ENCODE measurements around the gene ZNF496. TPM values are rescaled to one million over a fixed set of nuclear protein-coding genes. Genes with fewer than 3 reads are reported as not detected.
"Not testable (repeated sequence)": the region's sequence is repeated elsewhere in the genome, so short reads cannot be mapped to it uniquely, and the experiment has no call there.

ZNF496 gene
- total RNA-seq (10 to 100 TPM; 16.9 to 19.5 (median 17.4) TPM), polyA plus RNA-seq (7.9 TPM)
- long read RNA-seq, donor 1, full-length matches to known transcripts, result 1 of 28 reads
- long read RNA-seq, donor 1, partial matches to known transcripts, result 4 of 28 reads
- long read RNA-seq, donor 1, other reads (novel, unspliced or antisense), result 23 of 28 reads
- long read RNA-seq, donor 2, full-length matches to known transcripts, result 1 of 8 reads
- long read RNA-seq, donor 2, partial matches to known transcripts, result 1 of 8 reads
- long read RNA-seq, donor 2, other reads (novel, unspliced or antisense), result 6 of 8 reads
- long read RNA-seq, donor 3, partial matches to known transcripts, result 32 of 57 reads
- long read RNA-seq, donor 3, other reads (novel, unspliced or antisense), result 25 of 57 reads
- long read RNA-seq, donor 4, full-length matches to known transcripts, result 1 of 20 reads
- long read RNA-seq, donor 4, partial matches to known transcripts, result 4 of 20 reads
- long read RNA-seq, donor 4, other reads (novel, unspliced or antisense), result 15 of 20 reads

DNA sequence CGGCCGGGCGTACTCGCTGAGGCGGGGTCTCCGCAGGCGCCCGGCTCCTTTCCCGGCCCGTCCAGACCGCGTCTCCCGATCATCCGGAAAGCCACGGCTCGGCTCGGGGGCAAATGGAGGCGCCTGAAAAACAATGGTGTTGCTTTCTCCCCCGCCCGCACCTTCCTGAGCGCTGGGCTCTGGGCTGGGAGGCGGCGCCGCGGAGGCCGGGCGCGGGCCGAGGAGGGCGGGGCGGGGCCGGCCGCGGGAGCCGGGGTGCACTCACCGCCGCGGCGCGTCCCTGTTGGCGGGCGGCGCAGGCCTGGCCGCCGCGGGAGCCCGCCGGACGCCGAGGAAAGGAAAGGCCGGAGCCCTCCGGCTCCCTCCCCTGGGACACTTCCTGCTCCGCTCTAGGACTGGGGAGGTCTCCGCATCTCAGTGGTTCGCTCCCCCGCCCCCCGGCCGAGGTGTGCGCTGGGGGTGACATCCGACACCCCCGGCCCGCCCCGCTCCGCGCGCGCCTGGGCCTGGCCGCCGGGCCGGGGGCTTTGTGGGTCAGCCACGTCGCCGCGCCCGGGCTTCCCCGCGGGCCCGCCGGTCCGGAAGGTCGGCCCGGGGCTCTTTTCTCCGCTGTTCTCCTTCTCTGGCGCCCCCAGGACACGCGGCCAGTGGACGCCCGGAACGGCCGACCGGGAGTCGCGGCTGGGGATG is at the start of gene ZNF496:
ZNF496 (minus strand) TSS at position 343 of the 690 bp plus-strand sequence. CDS start 2,289 bp downstream, outside the sequence.
- Histone ChIP-seq H3K4me1 (ENCODE audit: control insufficient read depth, insufficient read depth, low read length) (peaks cover 13% of the 10 kb centered on the region), H3K9me3 (ENCODE audit: control insufficient read depth, low read length) (no peaks in the 10 kb centered on the region), H3K4me3 (ENCODE audit: low read length) (peak within 1 kb of the TSS; percentile 94), H3K27ac (ENCODE audit: low read length) (peak within 1 kb of the TSS; percentile 89), H3K27me3 (ENCODE audit: control insufficient read depth, insufficient read depth) (no peaks in the 10 kb centered on the region)
- intact Hi-C loops (cut with DNase I), result loop anchor here in 1 of 4 donors (5.0 kb wide), 1 partner anchor 41 kb away; no protein-coding TSS in a partner anchor
- under 1% methylated on average over 93 of the region's 93 CpGs for WGBS
- DNase-seq (peak; percentile 86 to 94 (median 92)), ATAC-seq (peak; percentile 81 to 82)

DNA sequence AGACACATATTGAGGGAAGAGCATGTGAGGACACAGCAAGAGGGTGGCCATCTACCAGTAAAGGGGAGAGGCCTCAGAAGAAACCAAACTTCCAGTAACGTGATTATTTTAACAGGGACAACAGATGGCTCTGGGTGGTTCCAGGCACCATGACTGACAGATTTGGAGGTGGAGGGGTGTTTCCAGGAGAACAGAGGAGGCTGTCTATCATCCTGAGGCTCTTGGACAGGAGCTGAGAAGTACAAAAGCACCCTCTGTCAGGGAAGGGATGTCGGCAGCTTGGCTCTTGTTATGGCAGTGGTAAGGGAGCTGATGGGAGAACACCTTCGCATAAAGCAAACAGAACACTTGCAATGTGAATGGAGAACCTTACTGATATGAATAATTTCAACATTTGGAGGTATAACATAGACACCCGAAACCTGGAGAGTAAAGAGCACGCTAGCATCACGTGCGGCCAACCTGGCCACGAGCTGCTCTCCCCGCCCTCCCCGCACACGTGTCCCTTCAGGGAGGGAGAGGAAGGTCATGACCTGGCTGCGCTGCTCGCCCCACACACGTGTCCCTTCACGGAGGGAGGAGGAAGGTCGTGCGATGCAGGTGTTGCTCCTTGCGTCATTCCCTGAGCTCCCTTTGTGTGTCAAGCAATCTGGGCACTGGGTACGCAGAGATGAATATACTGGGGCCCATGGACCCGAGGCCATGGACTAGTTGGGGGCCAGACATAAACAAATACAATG is 46.8 kb upstream of the ZNF496 start:
- Histone ChIP-seq H3K27me3 (ENCODE audit: control insufficient read depth, insufficient read depth) (no peaks in the 10 kb centered on the region), H3K4me3 (ENCODE audit: low read length) (no peak overlapping the region), H3K4me1 (ENCODE audit: control insufficient read depth, insufficient read depth, low read length) (no peaks in the 10 kb centered on the region), H3K9me3 (ENCODE audit: control insufficient read depth, low read length) (peaks cover 1% of the 10 kb centered on the region), H3K27ac (ENCODE audit: low read length) (no peak overlapping the region)
- WGBS, result 87% methylated on average over 20 of the region's 20 CpGs
- ATAC-seq (no peak), DNase-seq (no peak)
- intact Hi-C loops (cut with DNase I), result no loop called here

- 63% methylated on average over 7 of the region's 7 CpGs for WGBS
- DNase-seq; H3K4me1 ChIP-seq (ENCODE audit: control insufficient read depth, insufficient read depth, low read length); H3K4me3 ChIP-seq (ENCODE audit: low read length); ATAC-seq; H3K9me3 ChIP-seq (ENCODE audit: control insufficient read depth, low read length); H3K27me3 ChIP-seq (ENCODE audit: control insufficient read depth, insufficient read depth); H3K27ac ChIP-seq (ENCODE audit: low read length); intact Hi-C loops (cut with DNase I): not testable (repeated sequence)
Observed at GRCh38 chr1:247377656-247378055, 46.0 kb upstream of the ZNF496 start.

- intact Hi-C loops (cut with DNase I), result no loop called here
- Histone ChIP-seq H3K27ac (ENCODE audit: low read length) (no peak overlapping the region), H3K27me3 (ENCODE audit: control insufficient read depth, insufficient read depth) (no peaks in the 10 kb centered on the region), H3K9me3 (ENCODE audit: control insufficient read depth, low read length) (peaks cover 1% of the 10 kb centered on the region), H3K4me3 (ENCODE audit: low read length) (no peak overlapping the region), H3K4me1 (ENCODE audit: control insufficient read depth, insufficient read depth, low read length) (no peaks in the 10 kb centered on the region)
- 36% methylated on average over 7 of the region's 7 CpGs for WGBS
- no peak for DNase-seq
- no peak for ATAC-seq
Observed at GRCh38 chr1:247376659-247377058, 45.0 kb upstream of the ZNF496 start.

DNA sequence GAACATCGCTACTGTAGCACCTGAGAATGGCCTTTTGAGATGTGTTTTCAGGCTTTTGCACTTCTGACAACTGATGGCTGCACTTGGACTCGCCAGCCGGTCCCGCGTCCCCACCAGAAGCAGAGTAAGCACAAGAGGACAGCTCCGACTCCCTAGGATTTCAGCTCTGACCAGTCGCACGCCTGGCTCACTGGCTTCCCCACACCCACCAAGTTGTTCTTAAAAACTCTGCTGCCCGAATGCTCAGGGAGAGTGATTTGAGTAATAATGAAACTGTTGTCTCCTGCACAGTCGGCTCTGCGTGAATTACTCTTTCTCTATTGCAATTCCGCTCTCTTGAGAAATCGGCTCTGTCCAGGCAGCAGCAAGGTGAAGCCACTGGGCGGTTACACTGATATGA is 44.1 kb upstream of the ZNF496 start:
- intact Hi-C loops (cut with DNase I), result no loop called here
- DNase-seq, result no peak
- 92% methylated on average over 14 of the region's 14 CpGs for WGBS

GRCh38 chr1:247374651-247375334 is 43.1 kb upstream of the ZNF496 start:
- ATAC-seq; H3K27me3 ChIP-seq (ENCODE audit: control insufficient read depth, insufficient read depth): not testable (repeated sequence)
- intact Hi-C loops (cut with DNase I), result loop anchor here in 1 of 4 donors (5.0 kb wide), 1 partner anchor 42 kb away; the partner anchor contains the start of gene ZNF496

More for the DNA sequence above, 44.1 kb upstream of the ZNF496 start:
- Histone ChIP-seq H3K27ac (ENCODE audit: low read length) (no peak overlapping the region), H3K27me3 (ENCODE audit: control insufficient read depth, insufficient read depth) (no peaks in the 10 kb centered on the region), H3K9me3 (ENCODE audit: control insufficient read depth, low read length) (peaks cover 1% of the 10 kb centered on the region), H3K4me3 (ENCODE audit: low read length) (no peak overlapping the region), H3K4me1 (ENCODE audit: control insufficient read depth, insufficient read depth, low read length) (no peaks in the 10 kb centered on the region)
- no peak for ATAC-seq

DNA sequence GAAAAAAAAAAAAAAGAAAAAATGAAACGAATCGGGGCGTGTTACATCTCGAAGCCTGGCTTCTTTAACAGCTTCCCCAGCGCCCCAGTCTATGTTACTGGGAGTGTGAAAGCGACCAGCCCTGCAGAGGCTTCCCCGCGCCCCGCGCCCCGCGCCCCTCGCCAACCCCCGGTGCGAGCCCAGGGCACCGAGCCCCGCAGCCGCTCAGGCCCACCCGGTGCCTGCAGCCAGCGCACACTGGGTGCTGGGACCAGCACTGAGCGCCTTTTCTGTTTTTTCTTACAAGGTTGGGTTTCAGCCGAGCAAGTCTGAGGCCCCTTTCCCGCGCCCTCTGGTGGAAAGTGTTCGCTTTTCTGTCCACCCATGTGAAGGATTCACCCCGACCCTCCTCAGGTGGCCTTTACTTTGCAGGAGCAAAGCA is 42.1 kb upstream of the ZNF496 start:
- DNase-seq (peak; percentile 57 to 81 (median 80)), ATAC-seq (peak; percentile 81)
- intact Hi-C loops (cut with DNase I), result loop anchor here in 1 of 4 donors (5.0 kb wide), 1 partner anchor 41 kb away; the partner anchor contains the start of gene ZNF496
- H3K4me3 ChIP-seq (ENCODE audit: low read length), result peak overlapping the region; percentile 65
- H3K4me1 ChIP-seq (ENCODE audit: control insufficient read depth, insufficient read depth, low read length), result no peaks in the 10 kb centered on the region
- no peak overlapping the region for H3K27ac ChIP-seq (ENCODE audit: low read length)
- H3K9me3 ChIP-seq (ENCODE audit: control insufficient read depth, low read length), result no peaks in the 10 kb centered on the region
- no peaks in the 10 kb centered on the region for H3K27me3 ChIP-seq (ENCODE audit: control insufficient read depth, insufficient read depth)
- WGBS, result 12% methylated on average over 26 of the region's 26 CpGs

More at GRCh38 chr1:247374651-247375334, 43.1 kb upstream of the ZNF496 start:
- not testable (repeated sequence) for H3K9me3 ChIP-seq (ENCODE audit: control insufficient read depth, low read length); H3K4me1 ChIP-seq (ENCODE audit: control insufficient read depth, insufficient read depth, low read length); H3K4me3 ChIP-seq (ENCODE audit: low read length); DNase-seq; H3K27ac ChIP-seq (ENCODE audit: low read length)
- WGBS, result 87% methylated on average over 8 of the region's 8 CpGs

GRCh38 chr1:247371801-247372259 is 40.2 kb upstream of the ZNF496 start:
- intact Hi-C loops (cut with DNase I), result loop anchor here in 1 of 4 donors (5.0 kb wide), 1 partner anchor 40 kb away; the partner anchor contains the start of gene ZNF496
- Histone ChIP-seq H3K27me3 (ENCODE audit: control insufficient read depth, insufficient read depth) (no peaks in the 10 kb centered on the region), H3K4me1 (ENCODE audit: control insufficient read depth, insufficient read depth, low read length) (no peaks in the 10 kb centered on the region), H3K27ac (ENCODE audit: low read length) (no peak overlapping the region), H3K4me3 (ENCODE audit: low read length) (no peak overlapping the region), H3K9me3 (ENCODE audit: control insufficient read depth, low read length) (no peaks in the 10 kb centered on the region)
- DNase-seq (no peak), ATAC-seq (no peak)
- 91% methylated on average over 16 of the region's 16 CpGs for WGBS

GRCh38 chr1:247370786-247371732 is 39.4 kb upstream of the ZNF496 start:
- DNase-seq (no peak), ATAC-seq (no peak)
- H3K27ac ChIP-seq (ENCODE audit: low read length), result no peak overlapping the region
- no peaks in the 10 kb centered on the region for H3K9me3 ChIP-seq (ENCODE audit: control insufficient read depth, low read length)
- intact Hi-C loops (cut with DNase I), result loop anchor here in 1 of 4 donors (5.0 kb wide), 1 partner anchor 39 kb away; the partner anchor contains the start of gene ZNF496
- no peaks in the 10 kb centered on the region for H3K27me3 ChIP-seq (ENCODE audit: control insufficient read depth, insufficient read depth)
- 73% methylated on average over 16 of the region's 16 CpGs for WGBS
- H3K4me3 ChIP-seq (ENCODE audit: low read length), result no peak overlapping the region
- no peaks in the 10 kb centered on the region for H3K4me1 ChIP-seq (ENCODE audit: control insufficient read depth, insufficient read depth, low read length)

Measured in right cardiac atrium (tissue), 5 donors.